Colonic mucosa (tissue), 4 donors: ENCODE results near the gene PLEKHF1. TPM values are rescaled to one million over a fixed set of nuclear protein-coding genes. Genes with fewer than 3 reads are reported as not detected.

Experiments used
- DNase-seq: peaks from one replicate; pipeline ENCODE4 v3.0.0-alpha.2; 2020
- H3K27ac ChIP-seq: fragments of 200-600 bp; one replicate; pipeline ENCODE4 v1.8.0; 2021
- H3K27me3 ChIP-seq: fragments of 200-600 bp; one replicate; pipeline ENCODE4 v1.8.0; 2021
- H3K36me3 ChIP-seq: fragments of 200-600 bp; one replicate; pipeline ENCODE4 v1.8.0; 2021
- H3K4me1 ChIP-seq: fragments of 200-600 bp; one replicate; pipeline ENCODE4 v1.8.0; 2021; ENCODE audit warnings: mild to moderate bottlenecking
- H3K4me3 ChIP-seq: fragments of 200-600 bp; one replicate; pipeline ENCODE4 v1.8.0; 2021
- H3K9ac ChIP-seq, 2 donors: one replicate each; pipeline ENCODE4 v1.7.0; 2013; ENCODE audit warnings: control low read depth in 2 of 2, low read depth in 2 of 2, low read length in 2 of 2
- H3K9me3 ChIP-seq: fragments of 200-600 bp; one replicate; pipeline ENCODE4 v1.8.0; 2021
- CTCF ChIP-seq: fragments of 200-600 bp; IDR thresholded peaks from one replicate; pipeline ENCODE4 v1.8.0; 2022; ENCODE audit warnings: antibody characterized with exemption, mild to moderate bottlenecking
- intact Hi-C: fragments of 100-400 bp; cut with DNase I; formaldehyde crosslinking; loops from one replicate; pipeline ENCODE4 v1.14.1; 2022
- total RNA-seq, 2 donors: library from RNA; stranded (reverse); fragmentation: NEBNext Ultra II Directional in 1 of 2; extraction: Animal tissue kit (Norgen Biotek cat#: 25700) in 1 of 2; gene quantifications; one replicate each; pipeline ENCODE4 v1.2.1, GENCODE V29; 2021
- donor health status: healthy.
- donor health status: DM: no; HTN: no; CAD: no.
- donor health status: DM: no; HTN: no; CAD: no.

The PLEKHF1 gene
- total RNA-seq, 2 donors from 2014 or later: 2.8 to 3.4 TPM

GRCh38 chr19:29663861-29664752 is 1.2 kb upstream of the PLEKHF1 start:
- H3K36me3 ChIP-seq: no peaks in the 10 kb centered on the region
- DNase-seq: no peak
- H3K27ac ChIP-seq: no peak overlapping the region
- peak overlapping the region in 1 of 2 donors; percentile 4 for H3K9ac ChIP-seq
- intact Hi-C loops: no loop called here
- no peak for TF ChIP-seq CTCF
- peaks cover 3% of the 10 kb centered on the region for H3K4me1 ChIP-seq
- H3K9me3 ChIP-seq: no peaks in the 10 kb centered on the region
- H3K4me3 ChIP-seq: no peak overlapping the region
- no peaks in the 10 kb centered on the region for H3K27me3 ChIP-seq

GRCh38 chr19:29664753-29665214 is 477 bp upstream of the PLEKHF1 start:
- peak overlapping the region; percentile 95 for H3K4me3 ChIP-seq
- H3K27ac ChIP-seq: no peak overlapping the region
- DNase-seq: no peak
- H3K4me1 ChIP-seq: peaks cover 3% of the 10 kb centered on the region
- H3K9ac ChIP-seq: peak overlapping the region; percentile 40 to 54
- H3K36me3 ChIP-seq: no peaks in the 10 kb centered on the region
- intact Hi-C loops: no loop called here
- TF ChIP-seq CTCF: no peak
- H3K27me3 ChIP-seq: no peaks in the 10 kb centered on the region
- H3K9me3 ChIP-seq: no peaks in the 10 kb centered on the region

GRCh38 chr19:29665826-29666577 is 741 bp downstream of the PLEKHF1 start:
- H3K4me1 ChIP-seq: peaks cover 3% of the 10 kb centered on the region

GRCh38 chr19:29666578-29667386 is 1.5 kb downstream of the PLEKHF1 start:
- Histone ChIP-seq H3K4me3 (peak overlapping the region; percentile 95), H3K27me3 (no peaks in the 10 kb centered on the region), H3K9ac (peak overlapping the region; percentile 60 to 90), H3K9me3 (no peaks in the 10 kb centered on the region), H3K27ac (peak overlapping the region; percentile 75), H3K36me3 (no peaks in the 10 kb centered on the region), H3K4me1 (peaks cover 3% of the 10 kb centered on the region)
- peak; percentile 58 for DNase-seq
- intact Hi-C loops: no loop called here
- TF ChIP-seq CTCF: no peak

More at GRCh38 chr19:29665826-29666577, 741 bp downstream of the PLEKHF1 start:
- Histone ChIP-seq H3K27me3 (no peaks in the 10 kb centered on the region), H3K27ac (peak overlapping the region; percentile 75), H3K36me3 (no peaks in the 10 kb centered on the region), H3K9ac (peak overlapping the region; percentile 69 to 90), H3K4me3 (peak overlapping the region; percentile 95), H3K9me3 (no peaks in the 10 kb centered on the region)
- DNase-seq: peak; percentile 45
- intact Hi-C loops: no loop called here
- no peak for TF ChIP-seq CTCF

GRCh38 chr19:29667387-29667783 is 2.1 kb downstream of the PLEKHF1 start:
- intact Hi-C loops: no loop called here
- no peaks in the 10 kb centered on the region for H3K9me3 ChIP-seq
- peak overlapping the region; percentile 60 to 90 for H3K9ac ChIP-seq
- DNase-seq: no peak
- H3K4me1 ChIP-seq: peaks cover 3% of the 10 kb centered on the region
- no peak overlapping the region for H3K4me3 ChIP-seq
- H3K27ac ChIP-seq: peak overlapping the region; percentile 75
- TF ChIP-seq CTCF: no peak
- no peaks in the 10 kb centered on the region for H3K27me3 ChIP-seq
- no peaks in the 10 kb centered on the region for H3K36me3 ChIP-seq
